Fibroblast of pulmonary artery (primary cell): ENCODE results near the gene SVBP.

Source experiments
- DNase-seq: peaks from one replicate; pipeline ENCODE4 v3.0.0-alpha.2; 2010; ENCODE audit warnings: low read depth
- H3K4me3 ChIP-seq: replicated peaks from 2 replicates; pipeline ENCODE4 v1.5.1; 2011; ENCODE audit warnings: low read depth, mild to moderate bottlenecking, control low read depth, low read length, moderate library complexity
- TF ChIP-seq, protein P1 (sequence below): IDR thresholded peaks from 2 replicates; pipeline ENCODE4 v1.5.1; 2011; ENCODE audit warnings: mild to moderate bottlenecking, control low read depth, low read length, inconsistent platforms; ENCODE audit errors: missing control alignments

Gene SVBP

GRCh38 chr1:42801832-42802473, 15.2 kb downstream of the SVBP start:
- no peak overlapping the region for H3K4me3 ChIP-seq
- TF ChIP-seq, protein P1, sequence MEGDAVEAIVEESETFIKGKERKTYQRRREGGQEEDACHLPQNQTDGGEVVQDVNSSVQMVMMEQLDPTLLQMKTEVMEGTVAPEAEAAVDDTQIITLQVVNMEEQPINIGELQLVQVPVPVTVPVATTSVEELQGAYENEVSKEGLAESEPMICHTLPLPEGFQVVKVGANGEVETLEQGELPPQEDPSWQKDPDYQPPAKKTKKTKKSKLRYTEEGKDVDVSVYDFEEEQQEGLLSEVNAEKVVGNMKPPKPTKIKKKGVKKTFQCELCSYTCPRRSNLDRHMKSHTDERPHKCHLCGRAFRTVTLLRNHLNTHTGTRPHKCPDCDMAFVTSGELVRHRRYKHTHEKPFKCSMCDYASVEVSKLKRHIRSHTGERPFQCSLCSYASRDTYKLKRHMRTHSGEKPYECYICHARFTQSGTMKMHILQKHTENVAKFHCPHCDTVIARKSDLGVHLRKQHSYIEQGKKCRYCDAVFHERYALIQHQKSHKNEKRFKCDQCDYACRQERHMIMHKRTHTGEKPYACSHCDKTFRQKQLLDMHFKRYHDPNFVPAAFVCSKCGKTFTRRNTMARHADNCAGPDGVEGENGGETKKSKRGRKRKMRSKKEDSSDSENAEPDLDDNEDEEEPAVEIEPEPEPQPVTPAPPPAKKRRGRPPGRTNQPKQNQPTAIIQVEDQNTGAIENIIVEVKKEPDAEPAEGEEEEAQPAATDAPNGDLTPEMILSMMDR = no peak
- DNase-seq = no peak

- no peak overlapping the region for H3K4me3 ChIP-seq
- DNase-seq = no peak
- TF ChIP-seq, protein P1 = no peak
Measured at GRCh38 chr1:42797979-42798378, 19.2 kb downstream of the SVBP start.

- TF ChIP-seq, protein P1 = no peak
- H3K4me3 ChIP-seq = no peak overlapping the region
- no peak for DNase-seq
Measured at GRCh38 chr1:42797414-42797813, 19.8 kb downstream of the SVBP start.

DNA sequence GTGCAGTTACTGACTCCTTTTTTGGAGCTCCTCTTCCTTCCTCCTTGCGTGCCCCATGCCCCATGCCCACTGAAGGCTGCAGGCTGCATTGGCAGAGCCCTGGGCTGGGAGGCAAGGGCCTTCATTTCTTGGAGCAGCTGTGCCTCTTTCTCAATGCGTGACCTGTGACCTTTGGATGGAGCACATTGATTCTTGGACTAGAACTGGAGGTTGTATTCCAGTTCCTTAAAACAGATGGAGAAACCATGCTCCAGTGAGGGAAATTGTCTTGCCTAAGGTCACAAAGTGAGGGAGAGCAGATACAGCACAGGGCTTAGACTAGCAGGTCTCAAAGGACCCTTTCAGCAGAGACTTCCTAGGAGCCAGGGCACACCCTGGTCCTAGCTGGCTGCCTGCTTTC, 23.4 kb downstream of the SVBP start:
- peak; percentile 4 for DNase-seq
- no peak overlapping the region for H3K4me3 ChIP-seq
- TF ChIP-seq, protein P1 = no peak

DNA sequence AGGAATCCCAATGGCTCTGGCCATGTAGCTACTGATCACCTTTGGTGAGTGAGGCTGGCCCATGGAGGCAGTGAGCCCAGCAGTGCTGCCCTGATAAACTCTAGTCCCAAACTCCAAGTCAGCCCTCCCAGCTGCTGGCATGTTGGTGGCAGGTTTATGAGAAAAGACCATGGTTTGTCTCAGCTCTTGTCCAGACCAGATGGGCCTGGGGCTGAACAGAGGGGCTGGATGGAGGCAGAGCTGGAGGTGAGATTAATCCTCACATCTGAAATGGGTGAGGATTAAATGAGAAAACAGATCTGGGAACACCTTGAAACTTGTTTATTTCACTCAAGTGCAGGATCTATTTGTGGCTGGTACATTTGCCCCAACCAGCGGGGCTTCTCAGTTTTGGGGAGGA, 29.2 kb downstream of the SVBP start:
- no peak for DNase-seq
- no peak overlapping the region for H3K4me3 ChIP-seq
- TF ChIP-seq, protein P1 = no peak

DNA sequence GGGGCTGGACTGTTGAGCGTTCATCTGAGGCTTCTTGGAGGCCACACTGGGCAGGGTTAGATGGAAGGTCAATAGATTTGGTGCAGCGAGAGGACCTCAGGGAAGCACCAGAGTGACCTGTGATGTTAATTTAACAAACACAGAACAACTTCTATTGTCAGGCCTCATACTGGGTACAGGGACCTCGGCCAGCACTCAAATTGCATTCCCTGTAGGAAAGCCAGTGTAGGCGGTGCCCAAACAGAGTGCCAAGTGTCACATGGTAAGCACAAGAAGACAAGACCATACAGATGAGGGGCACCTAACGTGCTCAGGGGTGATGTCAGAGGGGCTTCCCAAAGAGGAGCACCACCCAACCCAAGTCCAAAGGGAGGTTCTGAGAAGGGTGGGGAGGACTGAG, 31.1 kb downstream of the SVBP start:
- DNase-seq = no peak
- TF ChIP-seq, protein P1 = no peak
- no peak overlapping the region for H3K4me3 ChIP-seq
